Measurements from ENCODE around the gene HMSD. TPM values are rescaled to one million over a fixed set of nuclear protein-coding genes. Genes with fewer than 3 reads are reported as not detected.

HMSD gene
- total RNA-seq, 8 experiments from 2014 or later: 0.24 to 2.2 (median 0.70) TPM; not detected in 2

Other genes with a start within 250 kb of the HMSD start
- under 1 TPM in 3 of 8 experiments, not detected in 5; 0.32 to 0.57 (median 0.42) TPM for gene SERPINB11, start 246.3 kb upstream of the HMSD start, total RNA-seq
- gene SERPINB7, start 173.9 kb upstream of the HMSD start, total RNA-seq: under 1 TPM in 2 of 8 experiments, not detected in 6; 0.19 to 0.21 TPM
- under 1 TPM in 1 of 8 experiments, not detected in 7; 0.31 TPM for gene SERPINB2, start 61.6 kb upstream of the HMSD start, total RNA-seq
- under 1 TPM in 1 of 8 experiments, not detected in 7; 0.24 TPM for gene SERPINB10, start 41.3 kb upstream of the HMSD start, total RNA-seq
- 10 to 100 TPM in 1 of 8 experiments, 1 to 10 TPM in 7; 1.8 to 21.5 (median 4.4) TPM for gene SERPINB8, start 20.8 kb downstream of the HMSD start, total RNA-seq
- gene LINC00305, start 199.8 kb downstream of the HMSD start, total RNA-seq: not detected

Data from motor neuron (in vitro differentiated cells).